GM18520 (cell line): Measurements from ENCODE around the gene ZNF506.
"Not testable (repeated sequence)": the region's sequence is repeated elsewhere in the genome, so short reads cannot be mapped to it uniquely, and the experiment has no call there.

ENCODE experiments used
- ATAC-seq: cut with Tn5 transposase; IDR thresholded peaks from one replicate; pipeline ENCODE4 v1.9.1; 2021; ENCODE audit not compliant: unreplicated experiment

The ZNF506 gene

DNA sequence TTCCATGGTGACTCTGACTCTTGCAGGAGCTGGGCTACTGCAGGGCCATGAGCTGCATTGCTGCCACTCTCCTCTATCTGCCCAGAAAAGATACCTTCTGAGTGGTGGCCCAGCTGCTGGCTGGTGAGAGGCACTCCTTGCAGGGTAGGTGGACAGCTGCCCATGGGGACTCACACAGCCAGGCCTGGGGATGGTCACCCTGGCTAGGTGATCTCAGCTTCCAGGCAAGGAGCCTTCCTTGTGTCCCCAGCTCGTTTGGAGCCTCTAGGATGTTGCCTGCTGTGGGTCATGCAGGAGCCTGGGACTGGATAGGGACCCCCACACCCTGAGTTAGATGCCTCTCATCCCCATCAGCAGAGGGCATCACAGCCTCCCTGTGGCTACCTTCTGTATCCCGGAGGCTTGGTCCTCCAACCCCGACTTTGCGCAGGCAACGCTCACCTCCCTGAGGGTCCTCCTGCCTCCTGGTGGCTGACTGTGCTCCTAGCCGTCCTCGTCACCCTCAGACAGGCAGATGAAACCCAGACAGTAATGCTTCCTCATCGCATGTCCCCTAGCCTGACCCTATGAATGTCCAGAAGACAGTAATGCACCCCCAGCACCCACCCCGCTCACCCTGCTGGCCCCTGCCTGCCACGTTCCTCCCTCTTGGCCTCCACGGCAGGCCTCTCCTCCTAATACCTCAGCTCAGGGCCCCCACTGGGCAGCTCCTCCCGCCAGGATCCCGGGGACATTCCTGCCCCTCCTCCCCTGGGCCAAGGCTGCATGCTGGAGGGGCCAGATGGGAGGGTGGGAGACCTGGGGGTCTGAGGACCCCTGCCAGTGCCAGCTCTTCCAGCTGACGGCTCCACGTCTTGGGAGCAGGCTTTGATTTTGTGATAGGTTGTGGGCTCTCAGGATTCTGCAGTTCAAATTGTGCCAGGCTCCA, 75.0 kb downstream of the ZNF506 start:
- ATAC-seq, result no peak

DNA sequence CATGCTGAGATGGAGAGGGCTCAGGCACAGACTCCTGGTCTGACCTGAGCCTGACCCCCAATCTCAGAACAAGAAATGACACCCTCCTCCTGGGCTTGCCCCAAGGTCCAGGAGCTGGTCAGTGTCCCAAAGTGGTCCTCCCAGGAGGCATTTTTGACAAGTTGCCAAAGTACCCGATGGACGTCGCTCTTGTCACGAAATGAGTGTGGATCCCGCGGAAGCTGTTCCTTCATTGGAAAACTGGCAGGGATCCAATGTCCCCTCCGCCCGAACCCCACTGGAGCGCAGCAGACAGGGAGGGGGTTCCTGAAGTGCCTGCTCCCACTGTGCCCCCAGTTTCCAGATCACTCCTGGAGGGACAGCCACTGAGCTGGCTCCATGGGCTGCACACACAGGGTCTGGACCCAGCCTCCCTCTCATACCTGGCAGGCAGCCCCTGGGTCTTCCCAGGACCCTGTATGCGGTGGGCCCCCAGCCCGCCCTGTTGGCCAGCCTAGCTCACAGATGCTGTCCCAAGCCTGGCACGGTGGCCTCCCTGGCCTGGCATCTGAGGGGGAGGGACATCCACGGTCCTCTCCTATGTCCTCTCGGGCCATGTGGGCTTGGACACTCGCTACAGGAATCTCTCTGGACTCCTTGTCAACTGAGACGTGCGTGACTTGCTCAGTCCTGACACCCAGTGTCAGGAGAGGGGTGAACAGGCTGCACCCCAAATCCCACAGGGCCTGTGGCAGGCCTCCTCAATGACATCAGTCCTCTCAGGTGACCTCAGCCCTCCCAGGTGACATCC, 75.9 kb downstream of the ZNF506 start:
- no peak for ATAC-seq

DNA sequence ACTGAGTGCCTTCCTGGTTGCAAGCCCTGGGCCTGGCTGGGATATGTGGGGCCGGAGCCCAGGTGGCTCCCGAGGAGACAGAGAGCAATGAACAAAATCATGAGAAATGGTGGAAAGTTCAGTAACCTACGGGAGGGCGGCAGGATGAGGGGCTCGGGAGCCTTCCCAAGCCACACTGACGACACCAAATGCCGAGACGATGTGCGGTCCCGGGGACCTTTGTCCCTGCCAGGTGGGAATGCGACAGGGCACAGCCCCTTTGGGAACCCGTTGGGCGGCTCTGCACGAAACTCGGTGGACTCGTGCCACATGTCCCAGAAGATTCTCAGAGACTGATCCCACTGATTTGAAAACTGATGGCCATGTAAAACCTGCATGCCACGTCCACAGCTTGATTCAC, 76.9 kb downstream of the ZNF506 start:
- ATAC-seq, result no peak

DNA sequence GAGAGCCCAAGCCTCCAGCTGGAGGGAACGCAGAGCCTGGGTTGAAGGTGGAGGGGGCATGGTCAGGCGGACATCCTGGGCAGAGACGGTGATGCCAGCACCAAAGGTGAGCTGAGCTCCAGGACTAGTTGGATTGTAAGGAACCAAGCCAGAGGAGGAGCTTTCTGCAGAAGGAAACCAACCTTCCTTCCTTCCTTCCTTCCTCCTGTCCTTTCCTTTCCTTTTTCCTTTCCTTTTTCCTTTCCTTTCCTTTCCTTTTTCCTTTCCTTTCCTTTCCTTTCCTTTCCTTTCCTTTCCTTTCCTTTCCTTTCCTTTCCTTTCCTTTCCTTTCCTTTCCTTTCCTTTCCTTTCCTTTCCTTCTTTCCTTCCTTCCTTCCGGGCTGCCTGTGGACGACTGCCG, 77.6 kb downstream of the ZNF506 start:
- not testable (repeated sequence) for ATAC-seq

DNA sequence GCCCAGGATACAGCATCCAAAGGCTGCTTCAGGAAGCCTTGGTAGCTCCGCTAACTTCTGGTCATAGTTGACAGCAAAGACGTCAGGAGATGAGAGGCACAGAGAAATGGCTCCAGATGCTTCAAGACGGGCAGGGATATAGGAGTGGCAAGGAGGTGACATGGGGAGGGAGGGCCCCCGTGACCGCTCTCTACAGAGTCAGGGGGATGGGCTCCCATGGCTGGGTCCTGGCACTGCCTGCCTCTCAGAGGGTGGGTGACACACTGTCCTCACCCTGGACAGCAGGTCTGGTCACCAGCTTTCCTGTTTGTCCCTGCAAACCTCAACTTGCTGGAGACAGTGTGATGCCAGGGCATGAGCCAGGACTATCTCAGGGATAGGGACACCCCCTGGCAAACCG, 78.4 kb downstream of the ZNF506 start:
- ATAC-seq, result no peak

DNA sequence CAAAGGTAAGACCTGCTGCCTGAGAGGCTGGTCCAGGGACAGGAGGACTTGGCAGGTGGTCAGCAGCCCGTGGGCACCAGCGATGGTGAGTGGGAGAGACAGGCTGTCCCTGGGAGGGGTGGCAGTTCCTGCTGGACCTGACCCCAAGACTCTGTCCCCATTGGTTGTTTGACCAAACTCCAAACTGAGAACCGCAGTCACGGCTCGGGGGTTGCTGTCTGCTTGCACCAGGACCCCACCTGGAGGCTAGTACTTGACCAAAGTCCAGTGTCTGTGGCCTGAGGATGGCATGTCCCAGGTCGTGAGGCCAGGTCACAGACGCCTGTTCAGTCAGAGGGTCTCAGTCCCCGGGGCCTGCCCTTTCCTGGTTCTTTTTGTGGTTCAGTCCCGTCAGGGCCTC, 78.8 kb downstream of the ZNF506 start:
- ATAC-seq, result no peak
